HG03097 (cell line): ENCODE data around the gene LHX4.

Experiments
- ATAC-seq: cut with Tn5 transposase; IDR thresholded peaks from one replicate; pipeline ENCODE4 v1.9.1; 2021; ENCODE audit not compliant: unreplicated experiment, low FRiP score

Gene LHX4

DNA sequence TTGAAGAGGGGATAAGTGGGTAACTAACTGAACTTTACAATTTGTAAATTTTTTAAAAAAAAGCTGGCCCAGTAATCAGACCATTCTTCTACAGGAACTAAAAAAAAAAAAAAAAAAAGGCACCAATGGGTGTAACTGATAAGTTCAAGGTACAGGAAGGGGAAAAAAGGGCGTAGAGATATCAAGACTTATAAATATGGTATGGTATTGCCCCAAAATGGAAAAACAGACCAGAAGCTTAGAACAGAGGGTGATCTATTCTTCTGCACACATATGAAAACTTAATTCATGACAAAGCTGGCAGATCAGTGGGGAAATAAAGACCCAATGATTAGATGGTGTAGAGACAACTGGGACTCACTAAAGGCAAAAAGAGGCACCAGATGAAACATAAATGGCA, 58.9 kb downstream of the LHX4 start:
- no peak for ATAC-seq

DNA sequence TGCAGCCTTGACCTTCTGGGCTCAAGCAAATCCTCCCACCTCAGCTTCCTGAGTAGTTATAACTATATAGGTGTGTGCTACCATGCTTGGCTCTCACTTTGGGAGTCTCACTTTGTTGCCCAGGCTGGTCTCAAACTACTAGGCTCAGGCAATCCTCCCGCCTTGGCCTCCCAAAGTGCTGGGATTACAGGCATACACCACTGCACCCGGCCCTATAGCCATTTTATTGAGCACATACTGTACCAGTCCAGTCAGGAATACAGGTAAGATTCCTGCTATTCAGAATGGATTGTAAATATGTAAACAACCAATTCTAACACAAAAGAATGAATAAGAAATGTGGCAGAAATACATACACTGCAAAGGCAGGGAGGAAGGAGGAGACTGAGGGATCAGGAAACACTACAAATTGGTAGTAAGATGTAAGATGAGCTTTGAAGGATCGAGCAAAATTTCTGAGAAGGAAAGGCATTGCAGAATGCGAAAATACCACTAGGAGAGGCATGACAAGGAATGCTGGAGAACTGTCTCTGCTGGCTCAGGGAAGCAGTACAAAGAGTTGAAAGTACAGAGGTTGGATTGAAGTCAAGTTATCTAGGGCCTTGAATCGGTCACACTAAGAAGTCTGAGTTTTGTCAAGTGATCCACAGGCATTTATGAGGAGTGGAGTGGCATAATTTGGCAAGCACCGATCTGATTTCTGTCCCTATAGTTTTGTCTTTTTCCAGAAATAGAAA, 60.4 kb downstream of the LHX4 start:
- no peak for ATAC-seq

- no peak for ATAC-seq
These were observed 60.9 kb downstream of the LHX4 start for GRCh38 chr1:180291004-180291403.

DNA sequence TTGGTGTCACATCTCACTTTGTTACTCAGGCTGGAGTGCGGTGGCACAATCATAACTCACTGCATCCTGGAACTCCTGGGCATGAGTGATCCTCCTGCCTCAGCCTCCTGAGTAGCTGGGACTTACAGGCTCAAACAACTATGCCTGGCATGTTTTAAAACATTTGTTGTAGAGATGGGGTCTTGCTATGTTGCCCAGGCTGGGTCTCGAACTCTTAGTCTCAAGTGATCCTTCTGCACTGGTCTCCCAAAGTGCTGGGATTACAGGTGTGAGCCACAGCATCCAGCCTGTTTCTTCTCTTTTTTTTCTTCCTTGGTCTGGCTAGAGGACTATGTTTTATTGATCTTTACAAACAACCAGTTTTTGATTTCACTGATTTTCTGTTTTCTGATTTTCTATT, 64.6 kb downstream of the LHX4 start:
- no peak for ATAC-seq

DNA sequence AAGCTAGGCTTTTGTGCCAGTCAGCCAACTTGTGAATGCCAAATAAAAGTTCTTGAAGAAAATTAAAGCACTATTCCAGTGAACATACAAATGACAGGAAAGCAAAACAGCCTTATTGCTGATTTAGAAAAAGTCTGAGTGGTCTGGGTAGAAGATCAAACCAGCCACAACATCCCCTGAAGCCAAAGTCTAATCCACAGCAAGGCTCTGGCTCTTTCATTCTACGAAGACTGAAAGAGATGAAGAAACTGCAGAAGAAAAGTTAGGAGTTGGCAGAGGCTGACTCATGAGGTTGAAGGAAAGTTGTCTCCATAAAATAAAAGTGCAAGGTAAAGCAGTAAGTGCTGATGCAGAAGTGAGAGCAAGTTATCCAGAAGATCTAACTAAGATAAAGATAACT, 65.9 kb downstream of the LHX4 start:
- ATAC-seq = no peak

DNA sequence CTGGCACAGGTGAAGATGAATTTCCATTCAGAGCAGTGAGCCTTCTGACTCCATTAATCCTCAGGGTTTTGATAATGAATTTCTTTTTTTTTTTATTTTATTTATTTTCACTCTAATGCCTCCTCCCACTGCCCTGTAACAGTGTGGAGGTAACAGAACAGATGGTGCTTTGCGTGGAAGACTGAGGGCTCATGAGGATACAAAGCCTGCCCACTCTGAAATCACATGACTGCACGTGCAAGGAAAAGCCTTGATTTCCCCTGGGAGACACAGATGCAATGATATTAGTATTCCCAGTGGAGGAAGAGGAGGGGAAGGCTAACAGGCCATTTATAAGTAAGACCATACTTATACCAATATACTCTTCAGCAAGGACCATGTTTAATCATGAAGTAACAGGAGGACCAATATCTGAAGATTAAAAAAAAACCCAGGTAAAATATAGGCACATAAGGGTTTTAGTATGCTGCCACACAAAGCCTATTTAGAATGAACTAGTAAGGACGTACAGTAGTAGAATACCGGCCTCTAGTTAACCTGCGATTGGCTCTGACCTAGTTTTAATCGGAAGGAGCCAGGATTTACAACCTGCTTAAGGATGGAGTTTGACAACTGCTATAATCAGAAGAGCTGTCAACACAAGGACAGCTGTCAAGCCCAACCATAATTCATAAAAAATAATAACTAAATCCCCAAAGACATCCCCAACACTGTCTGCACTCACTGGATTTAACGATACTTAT, 69.6 kb downstream of the LHX4 start:
- no peak for ATAC-seq

DNA sequence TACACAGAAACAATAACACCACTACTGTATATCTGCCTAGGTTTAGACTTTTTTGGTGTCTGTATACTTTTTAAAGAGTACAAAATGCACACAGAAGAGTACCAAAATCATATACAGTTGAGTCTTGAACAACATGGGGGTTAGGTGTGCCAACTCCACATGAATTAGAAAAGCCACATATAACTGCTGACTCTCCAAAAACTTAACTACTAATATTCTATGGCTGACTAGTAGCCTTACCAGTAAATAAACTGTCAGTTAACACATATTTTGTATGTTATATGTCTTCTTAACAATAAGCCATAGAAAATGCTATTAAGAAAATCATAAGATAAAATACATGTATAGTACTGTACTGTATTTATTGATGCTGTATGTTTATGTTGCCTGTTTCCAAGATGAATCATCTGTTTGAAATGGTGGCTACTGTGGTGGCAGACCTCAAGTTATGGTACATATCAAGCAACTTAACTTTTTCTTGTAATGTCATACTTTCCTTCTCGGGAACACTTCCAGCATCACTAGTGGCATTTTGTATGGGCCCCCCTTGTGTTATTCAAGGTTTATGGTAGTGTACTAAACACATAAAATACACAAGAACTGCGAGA, 71.2 kb downstream of the LHX4 start:
- no peak for ATAC-seq

GRCh38 chr1:180309338-180309737, 79.3 kb downstream of the LHX4 start:
- ATAC-seq = no peak

DNA sequence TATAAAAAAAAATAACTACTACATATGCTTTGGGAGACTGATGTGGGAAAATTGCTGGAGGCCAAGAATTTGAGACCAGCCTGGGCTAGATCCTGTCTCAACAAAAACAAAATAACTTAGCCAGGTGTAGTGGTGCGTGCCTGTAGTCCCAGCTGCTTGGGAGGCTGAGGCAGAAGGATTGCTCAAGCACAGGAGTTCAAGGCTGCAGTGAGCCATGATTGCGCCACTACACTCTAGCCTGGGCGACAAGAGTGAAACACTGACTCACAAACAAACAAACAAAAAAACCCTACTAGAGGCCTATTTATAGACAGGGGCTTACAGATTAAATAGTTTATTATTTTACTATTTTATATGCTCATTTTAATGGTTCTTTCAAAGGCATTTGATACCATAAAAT, 80.0 kb downstream of the LHX4 start:
- no peak for ATAC-seq

- no peak for ATAC-seq
These were observed 81.1 kb downstream of the LHX4 start for GRCh38 chr1:180311011-180311730.

DNA sequence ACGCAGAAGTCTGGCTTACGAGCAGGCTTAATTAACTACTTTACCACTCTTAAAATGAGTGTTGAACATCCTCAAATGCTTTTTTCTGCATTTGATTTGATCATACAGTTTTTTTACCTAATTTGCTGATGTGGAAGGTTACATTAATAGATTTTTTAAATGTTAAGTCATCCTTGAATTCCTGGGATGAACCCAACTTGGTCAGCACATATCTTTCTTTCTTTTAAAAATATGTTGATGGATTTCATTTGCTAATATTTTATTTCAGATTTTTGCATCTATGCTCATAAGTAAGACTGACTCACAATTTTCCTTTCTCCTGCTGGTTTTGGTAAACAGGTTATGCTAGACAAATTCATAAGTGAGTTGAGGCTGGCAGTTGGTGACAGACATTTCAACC, 82.9 kb downstream of the LHX4 start:
- ATAC-seq = no peak

DNA sequence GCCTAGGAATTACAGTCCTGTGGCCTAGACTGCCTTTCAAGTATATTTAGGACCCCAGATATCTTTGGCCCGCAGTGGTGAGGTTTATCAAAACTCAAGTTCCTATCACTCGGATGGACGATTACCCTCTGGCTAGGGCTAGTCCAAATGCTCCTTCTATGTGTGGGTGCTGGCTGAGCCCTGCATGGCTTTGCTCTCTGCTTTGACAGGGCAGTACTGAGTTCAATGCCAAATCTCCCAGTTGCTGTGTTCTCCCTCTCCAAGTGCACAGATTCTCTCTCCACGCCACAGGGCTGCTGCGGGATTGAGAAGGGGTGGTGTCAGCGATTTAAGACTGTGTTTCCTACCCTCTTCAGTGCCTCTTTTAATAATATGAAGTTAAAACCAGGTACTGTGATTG, 97.0 kb downstream of the LHX4 start:
- ATAC-seq = no peak
